HepG2 (cell line): ENCODE results near the gene SLC7A4. TPM values are rescaled to one million over a fixed set of nuclear protein-coding genes. Genes with fewer than 3 reads are reported as not detected.
A peak's percentile ranks its signal among the peaks of the same experiment; 100 is the strongest.

Experiments used
- ARID4A ChIP-seq: sonication (generic); formaldehyde crosslinking; IDR thresholded peaks from 2 replicates; pipeline ENCODE4 v1.5.0; 2020; ENCODE audit warnings: mild to moderate bottlenecking, missing genetic modification reagents, borderline replicate concordance
- DNMT1 ChIP-seq: sonication (generic); formaldehyde crosslinking; IDR thresholded peaks from 2 replicates; pipeline ENCODE4 v1.5.1; 2020; ENCODE audit warnings: mild to moderate bottlenecking, missing genetic modification reagents
- HNF4A ChIP-seq: sonication (generic); formaldehyde crosslinking; IDR thresholded peaks from 2 replicates; pipeline ENCODE4 v1.4.0; 2020; ENCODE audit warnings: missing genetic modification reagents
- HNF4G ChIP-seq, 2 experiments: sonication (generic) in 1 of 2; formaldehyde crosslinking in 1 of 2; IDR thresholded peaks; 2 replicates each; pipeline versions ENCODE4 v1.4.0 to v1.6.1; 2011 to 2020; ENCODE audit warnings: borderline replicate concordance in 2 of 2, low read depth in 2 of 2, mild to moderate bottlenecking in 2 of 2, low read length in 1 of 2, missing genetic modification reagents in 1 of 2, moderate library complexity in 1 of 2
- NR1H2 ChIP-seq: sonication (generic); formaldehyde crosslinking; IDR thresholded peaks from 2 replicates; pipeline ENCODE4 v1.8.1; 2022; ENCODE audit warnings: low read depth, missing genetic modification reagents, borderline replicate concordance
- SRY ChIP-seq: sonication (generic); formaldehyde crosslinking; IDR thresholded peaks from 2 replicates; pipeline ENCODE4 v1.8.0; 2022; ENCODE audit warnings: mild to moderate bottlenecking, missing genetic modification reagents
- TGIF2 ChIP-seq: IDR thresholded peaks from 2 replicates; pipeline ENCODE4 v1.6.1; 2016; ENCODE audit warnings: control low read depth, missing compliant biosample characterization
- ZKSCAN5 ChIP-seq: sonication (generic); formaldehyde crosslinking; IDR thresholded peaks from 2 replicates; pipeline ENCODE4 v1.5.1; 2020; ENCODE audit warnings: mild to moderate bottlenecking, missing genetic modification reagents
- ZNF678 ChIP-seq: sonication (generic); formaldehyde crosslinking; IDR thresholded peaks from 2 replicates; pipeline ENCODE4 v1.4.0; 2020; ENCODE audit warnings: mild to moderate bottlenecking, missing genetic modification reagents
- ZNF766 ChIP-seq: sonication (generic); formaldehyde crosslinking; IDR thresholded peaks from 2 replicates; pipeline ENCODE4 v1.5.0; 2020; ENCODE audit warnings: missing genetic modification reagents, borderline replicate concordance
- polyA plus RNA-seq, 8 experiments: library from polyadenylated mRNA; depleted of rRNA in 3 of 8; stranded (reverse) in 7 of 8; unstranded in 1 of 8; fragments of >200 nt; fragmentation: Illumina TruSeq in 4 of 8; extraction: Trizol in 4 of 8; gene quantifications; 2 replicates each; pipeline versions ENCODE4 v1.2.1 to v1.2.3, GENCODE V29; 2011 to 2016; ENCODE audit warnings: low read depth in 4 of 8, missing spikeins in 1 of 8, mixed read lengths in 1 of 8; ENCODE audit not compliant: insufficient read depth in 1 of 8
- total RNA-seq, 5 experiments: library from RNA; depleted of rRNA; stranded (reverse); fragments of >200 nt; fragmentation: Illumina TruSeq; extraction: Trizol; gene quantifications; 2 replicates each; pipeline ENCODE4 v1.2.3, GENCODE V29; 2016; ENCODE audit warnings: low read depth in 1 of 5
- TF ChIP-seq, protein P1 (sequence below): sonication (generic); formaldehyde crosslinking; IDR thresholded peaks from 2 replicates; pipeline ENCODE4 v1.5.0; 2020; ENCODE audit warnings: mild to moderate bottlenecking, missing genetic modification reagents
- TF ChIP-seq, protein P2 (sequence below): sonication (generic); formaldehyde crosslinking; IDR thresholded peaks from 2 replicates; pipeline ENCODE4 v1.4.0; 2020; ENCODE audit warnings: mild to moderate bottlenecking, missing genetic modification reagents
- TF ChIP-seq, protein P3 (sequence below): sonication (generic); formaldehyde crosslinking; IDR thresholded peaks from 2 replicates; pipeline ENCODE4 v1.5.0; 2020; ENCODE audit warnings: missing genetic modification reagents

SLC7A4 gene
- total and polyA plus RNA-seq, 2 of the 13 experiments (the other 11 are each of a cell fraction or from before 2014, with no cell fraction given), result not detected

- TF ChIP-seq HNF4A (CRISPR knock-in tag) (no peak; the same call in 1 of the 2 replicates), HNF4G (IDR thresholded peaks at IDR 0.05; ENCODE audit: borderline replicate concordance, low read depth, low read length) (0 out of 2 replicates have a peak, but pooled peaks have one; percentile 9), HNF4G (CRISPR knock-in tag; IDR thresholded peaks at IDR 0.05; ENCODE audit: borderline replicate concordance, low read depth) (0 out of 2 replicates have a peak, but pooled peaks have one; percentile 16), ZNF766 (peak; percentile 89; the same call in 1 of the 2 replicates), ZKSCAN5 (no peak), ZNF678 (no peak), TGIF2 (CRISPR knock-in tag) (peak; percentile 7; the same call in 1 of the 2 replicates), SRY (CRISPR knock-in tag) (peak; percentile 66; the same call in 1 of the 2 replicates), DNMT1 (no peak), NR1H2 (CRISPR knock-in tag) (no peak; the same call in 1 of the 2 replicates), ARID4A (CRISPR knock-in tag) (peak; percentile 90)
- TF ChIP-seq, protein P1, sequence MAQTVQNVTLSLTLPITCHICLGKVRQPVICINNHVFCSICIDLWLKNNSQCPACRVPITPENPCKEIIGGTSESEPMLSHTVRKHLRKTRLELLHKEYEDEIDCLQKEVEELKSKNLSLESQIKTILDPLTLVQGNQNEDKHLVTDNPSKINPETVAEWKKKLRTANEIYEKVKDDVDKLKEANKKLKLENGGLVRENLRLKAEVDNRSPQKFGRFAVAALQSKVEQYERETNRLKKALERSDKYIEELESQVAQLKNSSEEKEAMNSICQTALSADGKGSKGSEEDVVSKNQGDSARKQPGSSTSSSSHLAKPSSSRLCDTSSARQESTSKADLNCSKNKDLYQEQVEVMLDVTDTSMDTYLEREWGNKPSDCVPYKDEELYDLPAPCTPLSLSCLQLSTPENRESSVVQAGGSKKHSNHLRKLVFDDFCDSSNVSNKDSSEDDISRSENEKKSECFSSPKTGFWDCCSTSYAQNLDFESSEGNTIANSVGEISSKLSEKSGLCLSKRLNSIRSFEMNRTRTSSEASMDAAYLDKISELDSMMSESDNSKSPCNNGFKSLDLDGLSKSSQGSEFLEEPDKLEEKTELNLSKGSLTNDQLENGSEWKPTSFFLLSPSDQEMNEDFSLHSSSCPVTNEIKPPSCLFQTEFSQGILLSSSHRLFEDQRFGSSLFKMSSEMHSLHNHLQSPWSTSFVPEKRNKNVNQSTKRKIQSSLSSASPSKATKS (CRISPR knock-in tag), result peak; percentile 66; the same call in 1 of the 2 replicates
- TF ChIP-seq, protein P2, sequence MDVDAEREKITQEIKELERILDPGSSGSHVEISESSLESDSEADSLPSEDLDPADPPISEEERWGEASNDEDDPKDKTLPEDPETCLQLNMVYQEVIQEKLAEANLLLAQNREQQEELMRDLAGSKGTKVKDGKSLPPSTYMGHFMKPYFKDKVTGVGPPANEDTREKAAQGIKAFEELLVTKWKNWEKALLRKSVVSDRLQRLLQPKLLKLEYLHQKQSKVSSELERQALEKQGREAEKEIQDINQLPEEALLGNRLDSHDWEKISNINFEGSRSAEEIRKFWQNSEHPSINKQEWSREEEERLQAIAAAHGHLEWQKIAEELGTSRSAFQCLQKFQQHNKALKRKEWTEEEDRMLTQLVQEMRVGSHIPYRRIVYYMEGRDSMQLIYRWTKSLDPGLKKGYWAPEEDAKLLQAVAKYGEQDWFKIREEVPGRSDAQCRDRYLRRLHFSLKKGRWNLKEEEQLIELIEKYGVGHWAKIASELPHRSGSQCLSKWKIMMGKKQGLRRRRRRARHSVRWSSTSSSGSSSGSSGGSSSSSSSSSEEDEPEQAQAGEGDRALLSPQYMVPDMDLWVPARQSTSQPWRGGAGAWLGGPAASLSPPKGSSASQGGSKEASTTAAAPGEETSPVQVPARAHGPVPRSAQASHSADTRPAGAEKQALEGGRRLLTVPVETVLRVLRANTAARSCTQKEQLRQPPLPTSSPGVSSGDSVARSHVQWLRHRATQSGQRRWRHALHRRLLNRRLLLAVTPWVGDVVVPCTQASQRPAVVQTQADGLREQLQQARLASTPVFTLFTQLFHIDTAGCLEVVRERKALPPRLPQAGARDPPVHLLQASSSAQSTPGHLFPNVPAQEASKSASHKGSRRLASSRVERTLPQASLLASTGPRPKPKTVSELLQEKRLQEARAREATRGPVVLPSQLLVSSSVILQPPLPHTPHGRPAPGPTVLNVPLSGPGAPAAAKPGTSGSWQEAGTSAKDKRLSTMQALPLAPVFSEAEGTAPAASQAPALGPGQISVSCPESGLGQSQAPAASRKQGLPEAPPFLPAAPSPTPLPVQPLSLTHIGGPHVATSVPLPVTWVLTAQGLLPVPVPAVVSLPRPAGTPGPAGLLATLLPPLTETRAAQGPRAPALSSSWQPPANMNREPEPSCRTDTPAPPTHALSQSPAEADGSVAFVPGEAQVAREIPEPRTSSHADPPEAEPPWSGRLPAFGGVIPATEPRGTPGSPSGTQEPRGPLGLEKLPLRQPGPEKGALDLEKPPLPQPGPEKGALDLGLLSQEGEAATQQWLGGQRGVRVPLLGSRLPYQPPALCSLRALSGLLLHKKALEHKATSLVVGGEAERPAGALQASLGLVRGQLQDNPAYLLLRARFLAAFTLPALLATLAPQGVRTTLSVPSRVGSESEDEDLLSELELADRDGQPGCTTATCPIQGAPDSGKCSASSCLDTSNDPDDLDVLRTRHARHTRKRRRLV (CRISPR knock-in tag), result peak; percentile 93
- TF ChIP-seq, protein P3, sequence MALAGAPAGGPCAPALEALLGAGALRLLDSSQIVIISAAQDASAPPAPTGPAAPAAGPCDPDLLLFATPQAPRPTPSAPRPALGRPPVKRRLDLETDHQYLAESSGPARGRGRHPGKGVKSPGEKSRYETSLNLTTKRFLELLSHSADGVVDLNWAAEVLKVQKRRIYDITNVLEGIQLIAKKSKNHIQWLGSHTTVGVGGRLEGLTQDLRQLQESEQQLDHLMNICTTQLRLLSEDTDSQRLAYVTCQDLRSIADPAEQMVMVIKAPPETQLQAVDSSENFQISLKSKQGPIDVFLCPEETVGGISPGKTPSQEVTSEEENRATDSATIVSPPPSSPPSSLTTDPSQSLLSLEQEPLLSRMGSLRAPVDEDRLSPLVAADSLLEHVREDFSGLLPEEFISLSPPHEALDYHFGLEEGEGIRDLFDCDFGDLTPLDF (CRISPR knock-in tag), result peak; percentile 69; the same call in 1 of the 2 replicates
Measured at GRCh38 chr22:21001601-21002325, 30.6 kb downstream of the SLC7A4 start, which contains the start of gene THAP7 (continued).
